GM23338 (cell line): ENCODE data around the gene CNOT1.

Source experiments
- CTCF ChIP-seq, 2 experiments: fragments of 200-600 bp in 1 of 2; sonication (generic) in 1 of 2; conservative IDR thresholded peaks; 2 replicates each; pipeline versions ENCODE4 v1.5.1 to v1.6.1; 2016 to 2017; ENCODE audit warnings: antibody characterized with exemption in 2 of 2, low read depth in 2 of 2, mild to moderate bottlenecking in 2 of 2, moderate library complexity in 1 of 2
- EZH2 ChIP-seq: fragments of 200-600 bp; sonication (generic); IDR thresholded peaks from one replicate; pipeline ENCODE4 v1.8.0; 2017; ENCODE audit warnings: antibody characterized with exemption, mild to moderate bottlenecking, low read depth; ENCODE audit not compliant: unreplicated experiment
- POLR2AphosphoS5 ChIP-seq: IDR thresholded peaks from 2 replicates; pipeline ENCODE4 v1.6.1; 2016; ENCODE audit warnings: antibody characterized with exemption, low read depth

GRCh38 chr16:58628845-58629732, 537 bp downstream of the CNOT1 start:
- TF ChIP-seq CTCF (conservative IDR thresholded peaks at IDR 0.05; ENCODE audit: low read depth in 2 of 2) (no peak), EZH2 (no peak), POLR2AphosphoS5 (no peak)
